ENCODE data around the gene LRRC8B.

GRCh38 chr1:89487972-89488371 lies 36.7 kb upstream of the LRRC8B start:
- TF ChIP-seq SIN3A (IDR thresholded peaks at IDR 0.05; ENCODE audit: borderline replicate concordance, low read depth, low read length) (no peak), POLR2AphosphoS5 (IDR thresholded peaks at IDR 0.05; ENCODE audit: low read depth, low read length) (no peak), IRF3 (IDR thresholded peaks at IDR 0.05; ENCODE audit: low read depth, low read length) (no peak)
